GM23248 (cell line): ENCODE data around the gene IL9R. TPM values are rescaled to one million over a fixed set of nuclear protein-coding genes. Genes with fewer than 3 reads are reported as not detected.
A peak's percentile ranks its signal among the peaks of the same experiment; 100 is the strongest.
"Not testable (repeated sequence)": the region's sequence is repeated elsewhere in the genome, so short reads cannot be mapped to it uniquely, and the experiment has no call there.

Source experiments
- DNase-seq: peaks from one replicate; pipeline ENCODE4 v3.0.0-alpha.2; 2015
- H2AFZ ChIP-seq: fragments of 200-600 bp; sonication (generic); 2 replicates; pipeline ENCODE4 v1.6.1; 2016; ENCODE audit warnings: antibody characterized with exemption
- H3F3A ChIP-seq: fragments of 200-600 bp; sonication (generic); 2 replicates; pipeline ENCODE4 v1.6.1; 2016; ENCODE audit warnings: mild to moderate bottlenecking, antibody characterized with exemption, mixed run types; ENCODE audit not compliant: insufficient read depth
- H3K27ac ChIP-seq: fragments of 200-600 bp; sonication (generic); 2 replicates; pipeline ENCODE4 v1.5.1; 2016; ENCODE audit warnings: mild to moderate bottlenecking
- H3K27me3 ChIP-seq: fragments of 200-600 bp; sonication (generic); replicated peaks from 2 replicates; pipeline ENCODE4 v1.6.1; 2016; ENCODE audit warnings: mild to moderate bottlenecking; ENCODE audit not compliant: insufficient read depth
- H3K36me3 ChIP-seq: fragments of 200-600 bp; sonication (generic); 2 replicates; pipeline ENCODE4 v1.6.1; 2016; ENCODE audit warnings: low read depth, mild to moderate bottlenecking
- H3K4me1 ChIP-seq: fragments of 200-600 bp; sonication (generic); 2 replicates; pipeline ENCODE4 v1.6.1; 2016; ENCODE audit warnings: mild to moderate bottlenecking; ENCODE audit not compliant: insufficient read depth
- H3K4me2 ChIP-seq: fragments of 200-600 bp; sonication (generic); one replicate; pipeline ENCODE4 v1.6.1; 2016; ENCODE audit warnings: mild to moderate bottlenecking; ENCODE audit not compliant: unreplicated experiment
- H3K4me3 ChIP-seq: fragments of 200-600 bp; sonication (generic); 2 replicates; pipeline ENCODE4 v1.5.1; 2016; ENCODE audit warnings: mild to moderate bottlenecking
- H3K79me2 ChIP-seq: fragments of 200-600 bp; sonication (generic); 2 replicates; pipeline ENCODE4 v1.6.1; 2016; ENCODE audit warnings: mild to moderate bottlenecking; ENCODE audit not compliant: insufficient read depth
- H3K9ac ChIP-seq: fragments of 200-600 bp; sonication (generic); 2 replicates; pipeline ENCODE4 v1.6.1; 2016; ENCODE audit warnings: mild to moderate bottlenecking
- H3K9me2 ChIP-seq: fragments of 200-600 bp; sonication (generic); 2 replicates; pipeline ENCODE4 v1.6.1; 2016; ENCODE audit warnings: mixed run types, mild to moderate bottlenecking, moderate library complexity; ENCODE audit not compliant: insufficient read depth
- H3K9me3 ChIP-seq: fragments of 200-600 bp; sonication (generic); one replicate; pipeline ENCODE4 v1.6.1; 2017; ENCODE audit warnings: low read depth
- H4K20me1 ChIP-seq: fragments of 200-600 bp; sonication (generic); 2 replicates; pipeline ENCODE4 v1.6.0; 2016; ENCODE audit not compliant: insufficient read depth
- EZH2 ChIP-seq: fragments of 200-600 bp; sonication (generic); IDR thresholded peaks from 2 replicates; pipeline ENCODE4 v1.6.1; 2018; ENCODE audit warnings: antibody characterized with exemption, mild to moderate bottlenecking; ENCODE audit not compliant: insufficient read depth, poor library complexity, severe bottlenecking
- EZH2phosphoT487 ChIP-seq: fragments of 200-600 bp; sonication (generic); IDR thresholded peaks from 2 replicates; pipeline ENCODE4 v1.6.1; 2018; ENCODE audit warnings: antibody characterized with exemption, moderate library complexity, mild to moderate bottlenecking, low read depth; ENCODE audit not compliant: insufficient read depth
- WGBS, 2 experiments: methylation state at CpG; one replicate each; pipeline ENCODE4 v1.1.6; 2015 to 2017; ENCODE audit warnings: low lambda C conversion rate in 2 of 2, low coverage in 1 of 2; ENCODE audit errors: missing lambda C conversion rate in 2 of 2; 5-methylcytosine and 5-hydroxymethylcytosine counted together
- in situ Hi-C: fragments of 300-500 bp; cut with MboI; formaldehyde crosslinking; loops from 2 replicates; pipeline ENCODE4 v1.15.0; 2020
- polyA plus RNA-seq: library from polyadenylated mRNA; unstranded; fragments of >200 nt; fragmentation: Nextera tagmentation; extraction: Ambion mirVana; gene quantifications from 2 replicates; pipeline ENCODE4 v1.2.1, GENCODE V29; 2016
- total RNA-seq: library from RNA; depleted of rRNA; stranded (reverse); fragments of >200 nt; shearing (Covaris generic); gene quantifications from 2 replicates; pipeline ENCODE4 v1.2.3, GENCODE V29; 2014

Gene IL9R
- total and polyA plus RNA-seq, 2 experiments from 2014 or later, result not detected

DNA sequence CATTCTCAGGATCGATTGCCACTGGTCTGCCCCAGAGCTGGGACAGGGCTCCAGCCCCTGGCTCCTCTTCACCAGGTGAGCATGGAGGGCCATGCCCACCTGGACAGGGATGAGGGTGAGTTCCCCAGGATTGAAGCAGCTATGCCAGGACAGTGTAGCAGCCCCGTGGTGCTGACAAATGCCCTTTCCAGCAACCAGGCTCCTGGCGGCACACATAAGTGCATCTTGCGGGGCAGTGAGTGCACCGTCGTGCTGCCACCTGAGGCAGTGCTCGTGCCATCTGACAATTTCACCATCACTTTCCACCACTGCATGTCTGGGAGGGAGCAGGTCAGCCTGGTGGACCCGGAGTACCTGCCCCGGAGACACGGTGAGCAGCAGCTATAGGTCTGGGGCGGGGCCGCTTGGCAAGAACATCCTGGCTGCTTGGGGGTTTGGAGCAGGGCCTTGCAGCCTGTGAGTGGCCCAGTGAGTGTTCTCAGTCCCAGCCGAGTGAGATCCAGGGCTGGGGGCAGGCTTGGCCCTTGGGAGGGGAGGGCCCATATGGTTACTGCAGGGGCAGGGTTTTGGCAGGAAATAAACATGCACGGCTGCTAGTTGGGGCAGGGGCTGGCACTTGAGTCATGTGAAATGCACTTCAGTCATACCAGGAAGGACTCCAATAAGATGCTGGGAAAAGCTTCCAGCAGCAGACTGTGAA is 6.1 kb downstream of the IL9R start:
- Histone ChIP-seq H3K79me2 (no peaks in the 10 kb centered on the region), H3K4me3 (no peak overlapping the region), H3K36me3 (no peaks in the 10 kb centered on the region), H4K20me1 (no peaks in the 10 kb centered on the region), H3K27ac (no peak overlapping the region), H3K4me1 (no peaks in the 10 kb centered on the region), H2AFZ (no peak overlapping the region), H3K9ac (no peak overlapping the region), H3K4me2 (no peak overlapping the region), H3K9me3 (no peaks in the 10 kb centered on the region), H3F3A (no peaks in the 10 kb centered on the region), H3K9me2 (no peaks in the 10 kb centered on the region), H3K27me3 (no peaks in the 10 kb centered on the region)
- in situ Hi-C loops, result no loop called here
- 52 to 55% methylated on average over 11 to 13 of the region's 14 CpGs for WGBS, 2 experiments
- no peak for DNase-seq
- TF ChIP-seq EZH2phosphoT487, result no peak
- TF ChIP-seq EZH2, result no peak

DNA sequence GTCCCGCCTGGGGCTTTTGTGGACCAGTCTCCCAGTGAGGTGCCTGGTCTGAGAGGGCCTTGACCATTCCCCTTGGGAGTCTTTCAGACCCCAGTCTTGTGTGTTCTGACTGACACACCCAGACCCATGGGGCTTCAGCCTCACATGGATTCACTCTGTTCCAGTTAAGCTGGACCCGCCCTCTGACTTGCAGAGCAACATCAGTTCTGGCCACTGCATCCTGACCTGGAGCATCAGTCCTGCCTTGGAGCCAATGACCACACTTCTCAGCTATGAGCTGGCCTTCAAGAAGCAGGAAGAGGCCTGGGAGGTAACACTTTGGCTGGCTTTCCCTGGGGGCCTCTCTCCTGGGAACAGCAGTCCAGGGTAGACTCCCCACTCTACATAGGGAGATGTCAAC is 6.8 kb downstream of the IL9R start:
- H3K9me3 ChIP-seq, result no peaks in the 10 kb centered on the region
- no peaks in the 10 kb centered on the region for H3K27me3 ChIP-seq
- WGBS, 2 experiments, result 14 to 31% methylated on average over 2 of the region's 2 CpGs
- no peak overlapping the region for H3K4me2 ChIP-seq
- no peaks in the 10 kb centered on the region for H3K79me2 ChIP-seq
- no peak overlapping the region for H3K9ac ChIP-seq
- H3K4me1 ChIP-seq, result no peaks in the 10 kb centered on the region
- no peak overlapping the region for H3K4me3 ChIP-seq
- H3K36me3 ChIP-seq, result no peaks in the 10 kb centered on the region
- peak; percentile 45 for DNase-seq
- H4K20me1 ChIP-seq, result no peaks in the 10 kb centered on the region
- H3K9me2 ChIP-seq, result no peaks in the 10 kb centered on the region
- H3F3A ChIP-seq, result no peaks in the 10 kb centered on the region
- TF ChIP-seq EZH2 (no peak), EZH2phosphoT487 (no peak)
- no peak overlapping the region for H3K27ac ChIP-seq
- in situ Hi-C loops, result no loop called here
- no peak overlapping the region for H2AFZ ChIP-seq

DNA sequence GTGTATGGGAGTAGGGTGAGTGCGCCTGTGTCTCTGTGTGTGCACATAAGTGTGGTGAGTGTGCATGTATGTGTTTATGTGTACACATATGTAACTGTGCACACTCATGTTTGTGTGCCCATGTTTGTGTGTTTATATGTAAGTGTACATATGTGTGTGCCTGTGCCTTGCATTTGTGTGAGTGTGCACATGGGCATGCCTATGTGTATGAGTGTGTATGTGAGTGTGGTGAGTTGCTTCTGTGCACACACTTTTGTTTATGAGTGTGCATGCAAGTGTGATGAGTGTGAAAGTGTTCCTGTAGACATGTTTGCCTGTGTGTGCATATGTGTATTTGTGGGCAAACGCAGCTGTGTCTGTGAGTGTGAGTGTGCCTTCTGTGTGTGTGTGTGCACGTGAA is 7.2 kb downstream of the IL9R start:
- no peak overlapping the region for H3K9ac ChIP-seq
- H2AFZ ChIP-seq, result no peak overlapping the region
- in situ Hi-C loops, result no loop called here
- TF ChIP-seq EZH2phosphoT487, result no peak
- TF ChIP-seq EZH2, result no peak
- DNase-seq, result no peak
- no peaks in the 10 kb centered on the region for H3F3A ChIP-seq
- H3K79me2 ChIP-seq, result no peaks in the 10 kb centered on the region
- no peaks in the 10 kb centered on the region for H3K9me3 ChIP-seq
- no peak overlapping the region for H3K27ac ChIP-seq
- H3K36me3 ChIP-seq, result no peaks in the 10 kb centered on the region
- H3K4me1 ChIP-seq, result no peaks in the 10 kb centered on the region
- no peaks in the 10 kb centered on the region for H4K20me1 ChIP-seq
- H3K4me3 ChIP-seq, result no peak overlapping the region
- no peaks in the 10 kb centered on the region for H3K27me3 ChIP-seq
- H3K9me2 ChIP-seq, result no peaks in the 10 kb centered on the region
- H3K4me2 ChIP-seq, result no peak overlapping the region
- 45 to 52% methylated on average over 3 of the region's 3 CpGs for WGBS, 2 experiments

DNA sequence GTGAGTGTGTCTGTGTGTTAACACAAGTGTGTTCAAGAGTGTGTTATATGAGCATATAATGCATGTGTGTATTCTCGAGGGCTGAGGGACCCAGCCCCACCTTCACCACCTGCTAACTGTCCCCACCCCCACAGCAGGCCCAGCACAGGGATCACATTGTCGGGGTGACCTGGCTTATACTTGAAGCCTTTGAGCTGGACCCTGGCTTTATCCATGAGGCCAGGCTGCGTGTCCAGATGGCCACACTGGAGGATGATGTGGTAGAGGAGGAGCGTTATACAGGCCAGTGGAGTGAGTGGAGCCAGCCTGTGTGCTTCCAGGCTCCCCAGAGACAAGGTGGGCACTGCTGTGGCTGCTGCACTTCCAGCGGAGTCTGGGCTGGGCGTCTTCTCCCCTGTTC is 7.6 kb downstream of the IL9R start:
- TF ChIP-seq EZH2 (no peak), EZH2phosphoT487 (no peak)
- H3K9me3 ChIP-seq, result no peaks in the 10 kb centered on the region
- DNase-seq, result no peak

DNA sequence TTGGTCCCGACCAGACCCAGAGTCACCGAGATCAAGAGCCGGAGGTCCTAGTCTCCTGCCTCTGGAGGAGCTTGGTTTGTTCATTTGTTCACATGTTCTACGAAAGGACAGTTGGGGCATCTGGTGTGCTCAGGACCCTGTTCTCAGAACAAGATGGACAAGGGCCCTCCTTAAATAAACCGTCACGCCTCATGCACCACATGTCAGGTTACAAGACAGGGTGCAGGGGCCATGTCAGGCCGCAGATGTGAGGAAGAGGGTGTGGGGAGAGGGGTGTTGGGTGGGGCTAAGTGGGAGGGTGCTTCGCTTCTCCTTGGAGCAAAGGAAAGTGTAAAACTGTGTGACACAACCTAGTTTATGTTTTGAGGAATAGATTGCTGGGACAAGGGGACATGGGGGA is 9.0 kb downstream of the IL9R start:
- DNase-seq, H3K4me3 ChIP-seq, H3K9ac ChIP-seq, H3K9me2 ChIP-seq, H3K27me3 ChIP-seq, H3K79me2 ChIP-seq, H3K9me3 ChIP-seq, H2AFZ ChIP-seq, H4K20me1 ChIP-seq, H3K27ac ChIP-seq, H3K36me3 ChIP-seq, H3K4me2 ChIP-seq, in situ Hi-C loops, H3K4me1 ChIP-seq, H3F3A ChIP-seq: not testable (repeated sequence)
- WGBS, 2 experiments, result 48 to 50% methylated on average over 7 to 8 of the region's 8 CpGs

More for the DNA sequence above, 7.6 kb downstream of the IL9R start:
- no peaks in the 10 kb centered on the region for H4K20me1 ChIP-seq
- H3K4me1 ChIP-seq, result no peaks in the 10 kb centered on the region
- in situ Hi-C loops, result no loop called here
- H3K36me3 ChIP-seq, result no peaks in the 10 kb centered on the region
- WGBS, 2 experiments, result 11 to 20% methylated on average over 4 to 6 of the region's 6 CpGs
- H2AFZ ChIP-seq, result no peak overlapping the region
- H3K27ac ChIP-seq, result no peak overlapping the region
- H3K79me2 ChIP-seq, result no peaks in the 10 kb centered on the region
- no peaks in the 10 kb centered on the region for H3K9me2 ChIP-seq
- H3K4me3 ChIP-seq, result no peak overlapping the region
- H3F3A ChIP-seq, result no peaks in the 10 kb centered on the region
- no peak overlapping the region for H3K4me2 ChIP-seq
- no peaks in the 10 kb centered on the region for H3K27me3 ChIP-seq
- H3K9ac ChIP-seq, result no peak overlapping the region

DNA sequence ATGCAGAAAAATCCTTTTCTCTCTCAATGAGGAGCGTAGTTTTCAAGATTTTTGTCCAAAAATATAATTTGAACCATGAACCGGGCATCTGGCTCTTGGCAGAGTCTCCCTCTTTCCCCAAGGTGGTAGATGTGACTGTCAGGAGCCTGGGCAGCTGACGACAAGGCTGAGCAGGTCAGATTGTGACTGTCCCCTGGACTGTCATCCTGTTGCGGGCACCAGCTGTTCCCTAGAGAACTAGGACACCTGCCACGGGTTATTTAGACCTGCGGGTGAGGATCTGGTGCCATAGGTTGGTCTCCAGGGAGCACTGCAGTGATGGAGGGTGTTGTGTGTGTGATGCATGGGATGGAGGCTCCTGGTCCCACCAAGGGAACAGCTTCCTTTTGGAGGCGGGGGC is 10.9 kb downstream of the IL9R start:
- H3K4me1 ChIP-seq, DNase-seq, H3K79me2 ChIP-seq, H2AFZ ChIP-seq, H4K20me1 ChIP-seq, H3K9me2 ChIP-seq, in situ Hi-C loops, H3K27me3 ChIP-seq, H3K9me3 ChIP-seq, H3F3A ChIP-seq, H3K4me2 ChIP-seq, H3K27ac ChIP-seq, H3K9ac ChIP-seq, H3K4me3 ChIP-seq, H3K36me3 ChIP-seq: not testable (repeated sequence)
- 31 to 32% methylated on average over 5 to 6 of the region's 7 CpGs for WGBS, 2 experiments
